CD4-positive, alpha-beta T cell treated with Interleukin-15 for 1 hour (primary cell): ENCODE measurements around the gene NSMF.

Experiments
- DNase-seq: peaks from one replicate; pipeline ENCODE4 v3.0.0-alpha.2; 2020

The NSMF gene

DNA sequence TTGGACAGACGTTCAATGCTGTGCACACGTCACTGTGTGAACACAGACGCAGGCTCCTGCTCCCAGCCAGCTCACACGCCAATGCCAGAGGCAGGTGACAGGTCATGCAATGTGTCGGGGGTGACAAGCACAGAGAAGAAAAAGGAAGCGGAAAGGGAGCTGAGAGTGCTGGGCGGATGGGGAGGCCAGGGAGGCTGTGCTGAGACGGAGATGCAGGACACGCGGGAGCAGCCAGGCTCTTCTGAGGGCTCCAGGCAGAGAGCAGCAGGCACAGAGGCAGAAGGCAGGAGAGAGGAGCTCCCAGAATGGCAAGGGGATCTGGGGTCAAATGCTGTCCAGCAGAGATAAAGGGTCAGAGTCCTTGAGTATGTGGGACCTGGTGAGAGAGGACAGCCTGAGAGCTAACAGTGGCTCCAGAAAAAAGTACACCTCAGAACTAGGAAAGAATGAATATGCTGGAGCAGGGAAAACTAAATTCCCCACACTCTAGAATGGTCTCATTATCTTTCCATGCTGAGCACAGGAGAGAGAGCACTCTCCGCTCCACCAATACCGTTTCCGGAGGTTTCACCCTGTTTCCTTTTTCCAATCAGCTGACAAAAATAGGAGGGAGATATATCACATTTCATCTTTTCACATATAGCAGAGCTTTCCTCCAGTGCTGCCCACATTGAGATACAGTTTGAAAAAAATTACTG, 32.8 kb upstream of the NSMF start:
- no peak for DNase-seq

DNA sequence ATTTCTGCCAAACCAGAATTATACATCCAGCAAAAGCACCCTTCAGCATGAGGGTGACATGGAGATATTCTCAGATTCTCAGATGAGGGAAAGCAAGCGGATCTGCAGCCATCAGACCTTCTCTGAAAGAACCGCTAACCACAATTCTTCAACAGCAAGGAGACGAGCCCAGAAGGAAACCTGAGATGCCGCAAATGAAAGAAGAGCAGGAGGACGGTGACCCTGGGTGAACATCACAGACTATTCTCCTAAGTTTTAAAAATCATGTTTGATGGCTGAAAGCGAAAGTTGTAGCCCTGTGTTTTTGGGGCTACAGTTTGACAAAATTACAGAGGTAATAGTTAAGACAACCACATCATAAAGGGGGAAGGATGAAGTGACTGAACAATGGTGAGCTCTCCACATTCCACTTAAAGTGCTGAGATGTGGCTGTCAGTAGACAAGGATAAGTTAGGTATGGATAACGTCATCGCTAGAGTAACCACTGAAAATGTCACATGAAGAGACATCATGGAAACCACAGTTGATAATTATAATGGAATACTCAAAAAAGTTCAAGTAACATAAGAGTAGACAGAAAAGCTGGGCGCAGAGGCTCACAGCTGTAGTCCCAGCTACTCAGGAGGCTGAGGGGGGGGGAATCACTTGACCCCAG, 31.5 kb upstream of the NSMF start:
- no peak for DNase-seq

DNA sequence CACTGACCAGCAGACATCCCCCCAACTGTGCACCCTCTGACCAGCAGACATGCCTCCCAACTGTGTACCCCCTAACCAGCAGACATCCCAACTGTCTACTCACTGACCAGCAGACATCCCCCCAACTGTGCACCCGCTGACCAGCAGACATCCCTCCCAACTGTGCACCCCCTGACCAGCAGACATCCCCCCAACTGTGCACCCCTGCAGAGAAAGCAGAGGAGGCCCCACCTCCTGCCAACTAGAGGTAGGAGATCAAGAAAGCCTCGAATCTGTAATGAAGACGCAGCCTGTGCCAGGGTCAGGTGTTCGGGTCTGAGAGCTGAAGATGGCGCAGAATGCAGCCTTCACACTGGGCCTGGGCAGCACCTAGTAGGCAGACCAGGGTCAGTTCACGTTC, 29.8 kb upstream of the NSMF start:
- no peak for DNase-seq

DNA sequence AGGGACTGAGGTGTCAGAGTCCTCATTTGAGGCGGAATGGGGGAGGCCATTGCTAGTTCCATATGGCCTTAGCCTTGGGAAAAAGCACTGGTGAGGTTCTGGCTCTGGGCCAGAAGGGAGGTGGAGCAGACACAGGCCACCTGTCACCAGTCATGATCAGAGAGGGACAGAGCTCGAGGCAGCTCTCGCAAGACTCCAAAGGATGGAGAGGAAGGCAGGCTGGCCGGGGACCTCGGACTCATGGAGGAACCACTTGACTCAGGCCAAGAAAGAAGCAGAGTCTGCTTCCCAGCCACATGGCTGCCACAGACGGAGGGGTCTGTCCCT, 29.2 kb upstream of the NSMF start:
- DNase-seq: no peak

DNA sequence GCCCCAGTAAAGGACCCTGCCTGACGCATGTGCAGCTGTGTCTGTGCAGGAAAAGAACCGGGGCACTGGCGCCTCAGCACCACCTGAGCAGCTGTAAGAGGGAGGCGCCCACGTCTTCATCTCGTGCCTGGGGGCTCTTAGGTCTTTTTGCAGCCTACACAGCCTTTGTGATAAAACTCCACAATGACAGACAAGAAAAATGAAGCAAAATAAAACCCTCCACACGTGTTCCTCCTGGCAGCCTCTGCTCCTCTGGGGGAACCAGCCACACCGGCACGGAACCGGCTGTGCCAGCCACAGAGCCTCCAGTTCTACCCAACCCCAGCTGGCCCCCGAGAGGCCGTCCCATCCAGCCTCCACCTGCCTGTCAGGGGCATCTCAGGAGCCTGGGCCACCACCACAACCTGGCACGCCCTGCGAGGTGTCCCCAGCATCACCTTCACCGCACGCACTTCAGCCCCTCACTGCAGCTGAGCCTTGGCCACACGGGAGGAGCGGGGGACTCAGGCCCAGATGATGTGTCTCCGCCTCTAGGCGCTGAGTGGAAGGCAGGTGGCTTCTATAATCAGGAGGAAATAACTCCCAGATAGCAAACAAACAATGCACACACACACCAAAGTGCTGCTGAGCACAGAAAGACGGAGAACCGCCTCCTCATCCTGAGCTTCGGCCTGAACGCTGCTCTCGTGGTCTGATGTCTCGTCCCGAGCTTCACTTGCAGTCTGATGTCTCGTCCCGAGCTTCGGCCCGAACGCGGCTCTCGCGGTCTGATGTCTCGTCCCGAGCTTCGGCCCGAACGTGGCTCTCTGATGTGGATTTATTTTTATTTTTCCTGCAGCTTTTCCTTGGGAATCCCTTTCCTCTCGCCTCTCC, 28.6 kb upstream of the NSMF start:
- DNase-seq: no peak

DNA sequence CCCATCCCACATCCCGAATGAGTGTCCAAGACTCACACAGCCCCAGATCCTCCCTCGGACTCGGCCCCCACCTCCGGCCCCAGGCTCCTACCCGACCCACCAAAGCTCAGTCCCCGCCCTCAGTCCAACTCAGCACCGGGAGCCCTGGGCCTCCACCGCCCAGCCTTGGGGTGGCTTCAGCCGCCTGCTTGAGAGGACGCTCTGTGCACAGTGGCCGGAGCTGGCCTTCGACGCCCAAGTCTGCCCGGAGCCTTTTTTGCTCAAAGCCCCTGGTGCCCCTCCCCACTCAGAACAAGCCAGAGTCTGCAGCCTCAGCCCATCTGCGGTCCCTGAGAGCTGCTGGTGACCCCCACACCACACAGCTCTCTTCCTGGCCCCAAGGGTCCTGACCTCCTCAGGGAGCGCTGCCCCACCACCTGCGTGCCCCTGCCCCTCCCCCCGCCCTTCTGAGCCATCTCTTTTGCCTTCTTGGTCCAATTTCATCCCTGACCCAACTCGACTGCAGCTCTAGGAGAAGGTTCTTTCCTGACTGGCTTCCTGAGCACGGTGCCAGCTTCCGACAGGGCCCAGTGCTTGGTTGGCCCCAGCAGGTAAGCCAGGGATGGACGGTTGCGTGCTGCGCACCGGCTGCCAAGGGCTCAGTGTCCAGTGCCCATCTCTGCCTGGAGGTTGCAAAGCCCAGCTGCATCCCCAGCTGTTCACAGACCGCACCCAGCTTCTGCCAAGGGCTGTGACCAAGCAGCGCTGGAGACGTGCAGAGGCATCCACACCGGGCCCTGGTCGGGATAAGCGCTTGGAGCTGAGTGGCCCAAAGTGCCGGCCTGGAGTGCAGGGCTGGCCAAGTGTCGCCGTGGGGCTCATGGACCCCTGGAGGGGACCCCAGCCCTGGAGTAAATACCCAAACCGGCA, 27.7 kb upstream of the NSMF start:
- DNase-seq: no peak

DNA sequence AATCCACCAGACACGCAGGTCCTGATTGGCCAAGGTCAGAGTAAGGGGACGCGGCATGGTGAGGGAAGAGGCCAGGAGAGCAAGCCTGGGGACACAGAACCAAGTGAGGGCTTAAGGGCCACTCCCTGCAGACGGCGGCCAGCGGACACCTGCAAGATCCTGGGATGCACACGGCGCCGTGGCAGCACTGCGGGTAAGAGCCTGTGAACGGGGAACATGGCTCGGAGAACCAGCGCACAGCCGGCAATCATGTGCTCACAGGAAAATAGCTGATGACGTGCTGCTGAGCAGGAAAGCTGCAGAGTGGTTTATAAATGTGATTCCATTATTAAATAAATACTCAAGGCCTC, 27.0 kb upstream of the NSMF start:
- no peak for DNase-seq

DNA sequence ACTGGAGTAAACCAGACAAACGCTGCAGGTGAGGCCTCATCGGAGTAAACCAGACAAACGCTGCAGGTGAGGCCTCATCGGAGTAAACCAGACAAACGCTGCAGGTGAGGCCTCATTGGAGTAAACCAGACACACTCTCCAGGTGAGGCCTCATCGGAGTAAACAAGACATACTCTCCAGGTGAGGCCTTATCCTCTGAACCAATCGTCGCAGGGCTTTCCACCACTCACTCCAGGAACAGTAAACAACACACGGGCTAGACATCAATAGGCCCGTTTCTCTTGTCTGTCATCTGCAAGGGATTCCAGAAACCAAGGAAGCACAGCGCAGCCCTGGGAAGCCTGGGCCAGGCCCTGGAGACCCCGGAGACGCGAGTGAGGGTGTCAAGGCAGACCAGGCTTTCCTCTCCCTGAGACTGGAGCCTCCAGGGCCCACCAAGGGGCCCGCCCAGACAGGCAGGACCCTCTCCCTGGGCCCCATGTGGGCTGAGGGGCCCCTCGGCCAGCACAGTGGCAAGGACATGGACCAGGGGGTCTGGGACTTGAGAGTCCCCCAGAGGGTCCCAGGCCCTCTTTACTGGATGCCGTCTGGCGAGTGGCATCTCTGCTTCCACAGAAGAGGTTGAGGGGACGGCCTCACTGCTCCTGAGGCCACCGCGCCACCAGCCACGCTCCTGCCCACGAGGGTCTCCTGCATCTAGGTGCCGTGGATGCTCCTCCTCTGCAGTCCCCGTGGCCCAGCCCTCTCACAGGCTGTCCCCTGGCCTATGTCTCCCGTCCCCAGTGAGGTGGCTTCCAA, 26.4 kb upstream of the NSMF start:
- no peak for DNase-seq

DNA sequence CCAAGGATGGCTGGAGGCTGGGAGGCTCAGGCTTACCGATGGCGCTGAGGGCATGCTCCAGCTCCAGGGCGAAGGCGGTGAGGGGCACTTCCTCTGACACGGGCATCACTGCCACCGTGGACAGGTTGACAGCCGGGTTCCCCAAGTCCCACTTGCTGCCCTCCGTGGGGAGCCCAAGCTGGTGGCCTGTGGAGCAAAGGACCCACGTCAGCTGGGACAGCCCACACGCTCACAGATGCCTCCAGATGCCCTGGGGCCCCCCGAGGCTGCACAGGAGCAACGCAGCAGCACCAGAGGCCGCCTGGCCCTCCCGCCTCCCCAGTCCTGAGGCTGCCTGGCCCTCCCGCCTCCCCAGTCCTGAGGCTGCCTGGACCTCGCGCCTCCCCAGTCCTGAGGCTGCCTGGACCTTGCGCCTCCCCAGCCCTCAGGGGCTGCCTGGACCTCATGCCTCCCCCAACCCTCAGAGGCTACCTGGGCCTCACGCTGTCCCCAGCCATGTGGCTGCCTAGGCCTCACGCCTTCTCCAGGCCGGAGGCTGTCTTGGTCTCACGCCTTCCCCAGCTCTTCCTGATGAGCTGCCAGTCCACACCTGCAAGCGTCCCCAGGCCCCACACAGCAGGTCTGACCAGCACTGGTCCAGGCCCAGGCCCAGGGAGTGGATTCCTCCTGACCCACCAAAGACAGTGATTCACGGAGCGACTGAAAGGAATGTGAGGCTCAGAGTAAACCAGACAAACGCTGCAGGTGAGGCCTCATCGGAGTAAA, 25.6 kb upstream of the NSMF start:
- DNase-seq: no peak

DNA sequence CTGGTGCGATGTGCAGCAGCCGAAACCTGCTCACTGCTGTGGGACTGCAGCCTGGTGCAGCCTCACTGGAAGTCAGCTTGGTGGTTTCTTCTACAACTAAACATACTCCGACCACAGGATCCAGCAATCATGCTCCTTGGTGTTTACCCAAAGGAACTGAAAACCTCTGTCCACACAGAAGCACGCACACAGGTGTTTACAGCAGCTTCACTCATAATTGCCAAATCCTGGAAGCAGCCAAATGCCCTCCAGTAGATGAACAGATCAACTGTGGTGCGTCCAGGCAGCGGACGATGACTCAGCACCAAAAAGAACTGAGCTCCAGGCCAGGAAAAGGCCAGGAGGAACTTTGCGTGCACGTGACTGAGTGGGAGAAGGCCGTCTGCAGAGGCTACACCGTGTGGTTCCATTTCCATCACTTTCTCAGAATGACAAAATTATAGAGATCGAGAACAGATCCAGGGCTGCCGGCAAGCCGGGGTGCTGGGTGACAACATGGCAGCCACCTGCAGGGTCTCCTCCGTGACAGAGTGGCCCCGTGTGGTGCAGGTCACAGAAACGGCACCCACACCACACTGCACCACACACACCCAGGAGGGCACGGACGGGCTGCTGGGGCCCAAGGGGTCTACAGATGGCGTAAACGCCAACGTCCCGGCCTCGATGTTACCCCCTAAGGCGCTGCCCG, 23.1 kb upstream of the NSMF start:
- DNase-seq: no peak

DNA sequence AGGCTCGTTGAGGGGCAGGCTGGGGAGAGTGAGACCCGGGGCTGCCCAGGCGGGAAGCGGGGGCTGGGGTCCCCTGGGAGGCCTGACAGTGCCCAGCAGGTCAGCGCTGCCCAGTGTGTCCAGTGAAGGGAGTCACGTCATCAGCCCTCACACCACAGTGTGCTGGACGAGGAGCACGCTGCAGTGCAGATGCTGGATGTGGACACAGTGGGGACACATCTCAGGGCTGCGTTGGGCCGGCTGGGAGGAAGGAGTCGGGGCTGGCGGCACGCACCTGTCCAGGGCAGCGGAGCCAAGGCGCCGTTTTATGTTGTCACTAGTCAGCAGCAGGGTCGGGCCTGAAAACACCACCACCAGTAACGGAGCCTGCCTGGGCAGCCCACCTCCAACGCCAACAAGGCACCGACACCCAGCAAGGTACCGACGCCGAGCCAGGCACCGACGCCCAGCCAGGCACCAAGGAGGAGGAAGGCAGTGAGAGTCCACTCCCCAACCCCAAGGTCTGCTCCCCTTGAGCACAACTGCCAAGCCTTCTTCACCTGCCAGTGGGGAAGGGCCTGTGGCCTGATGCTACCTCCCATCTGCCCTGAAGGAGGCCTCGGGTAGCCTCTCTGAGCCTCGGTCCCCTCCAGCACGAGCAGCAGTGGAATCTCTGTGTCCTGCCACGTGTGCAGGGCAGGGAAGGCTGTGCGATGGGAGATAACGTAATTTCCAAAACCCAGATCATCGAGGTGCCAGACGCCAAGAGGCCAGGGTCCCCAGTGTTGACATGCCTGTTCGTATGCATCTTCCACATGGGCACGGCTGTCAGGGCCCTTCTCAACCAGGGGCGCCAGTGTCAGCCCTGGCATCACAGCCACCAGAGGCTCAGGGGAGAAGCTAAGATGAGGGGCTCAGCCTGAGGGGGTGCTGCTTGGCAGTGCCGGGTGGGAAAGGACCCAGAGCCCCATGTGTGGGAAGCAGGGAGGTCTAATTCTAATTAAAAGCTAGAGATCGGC, 21.9 kb upstream of the NSMF start:
- no peak for DNase-seq

DNA sequence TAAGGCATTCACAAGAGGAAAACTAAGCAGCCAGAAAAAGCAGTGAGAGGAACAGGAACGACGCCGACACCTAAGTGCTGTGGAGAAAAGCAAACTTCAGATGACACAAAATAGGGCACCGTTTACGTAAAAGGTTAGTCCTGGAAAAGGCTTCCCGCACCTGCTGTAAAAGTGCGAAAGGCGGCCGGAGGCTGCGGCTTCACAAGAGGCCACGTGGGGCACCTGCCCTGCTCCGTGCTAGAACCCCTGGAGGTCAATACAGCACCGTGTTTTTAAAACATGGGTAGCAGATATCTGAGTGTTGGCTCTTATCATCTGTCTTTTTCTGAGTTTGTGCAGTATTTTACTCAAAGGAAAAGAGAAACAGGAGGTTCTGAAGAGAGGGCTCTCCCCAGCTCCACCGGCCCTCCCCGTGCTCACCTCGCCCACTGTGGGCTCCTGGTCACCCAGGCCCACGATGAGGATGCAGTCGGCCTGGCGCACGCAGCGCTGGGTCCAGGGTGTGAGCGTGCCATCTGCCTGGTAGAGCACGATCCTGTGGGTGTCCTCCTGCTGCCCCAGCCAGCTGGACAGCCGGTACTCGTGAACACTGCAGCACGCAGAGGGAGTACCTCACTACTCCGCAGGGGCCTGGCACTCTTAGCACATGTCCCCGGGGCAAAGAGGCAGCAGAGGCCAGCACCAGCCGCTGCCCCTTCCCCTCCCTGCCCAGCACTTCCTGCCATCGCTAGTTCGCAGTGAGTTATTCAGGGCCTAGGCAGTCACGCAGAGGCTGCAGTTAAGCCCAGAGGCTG, 21.0 kb upstream of the NSMF start:
- DNase-seq: no peak

DNA sequence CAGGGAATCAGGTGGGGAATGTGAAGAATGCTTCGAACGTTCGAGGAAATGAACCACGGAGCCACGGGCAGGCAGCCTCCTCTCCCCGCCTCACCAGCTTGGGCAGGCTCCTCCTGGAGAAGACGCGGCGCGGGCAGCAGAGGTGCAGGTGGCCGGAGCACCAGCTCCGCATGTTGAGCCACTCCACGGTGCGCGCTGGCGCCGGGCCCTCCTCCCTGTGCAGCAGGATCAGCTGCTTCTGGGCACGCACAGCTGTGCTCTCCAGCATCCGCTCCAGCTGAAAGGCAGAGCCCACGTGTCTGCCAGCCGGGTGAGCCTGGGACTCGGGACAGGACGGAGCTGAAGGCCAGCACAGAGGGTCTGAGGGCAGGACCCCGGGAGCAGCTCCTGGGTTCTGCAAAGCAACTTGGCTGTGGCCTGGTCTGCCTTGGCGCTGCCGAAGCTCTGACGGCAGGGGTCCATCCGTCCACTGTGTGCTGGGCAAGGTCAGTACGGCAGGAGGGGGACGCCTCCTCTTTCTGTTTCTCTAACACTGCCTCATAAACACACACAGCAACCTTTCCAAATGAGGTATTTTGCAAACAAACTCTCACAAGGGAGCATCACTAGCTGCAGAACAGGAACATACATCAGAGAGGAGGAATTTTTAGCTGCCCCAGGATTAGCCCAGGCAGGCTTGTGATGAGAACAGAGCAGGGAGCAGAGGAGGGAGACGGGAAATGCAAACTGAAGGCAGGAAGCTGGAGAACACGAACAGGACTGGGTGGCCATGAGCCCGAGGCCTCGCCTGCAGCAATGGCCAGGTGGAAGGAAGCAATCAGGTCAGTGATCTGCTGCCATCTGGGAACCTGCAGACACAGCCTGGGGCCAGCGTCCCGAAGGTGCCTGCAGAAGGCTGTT, 20.1 kb upstream of the NSMF start:
- DNase-seq: no peak

DNA sequence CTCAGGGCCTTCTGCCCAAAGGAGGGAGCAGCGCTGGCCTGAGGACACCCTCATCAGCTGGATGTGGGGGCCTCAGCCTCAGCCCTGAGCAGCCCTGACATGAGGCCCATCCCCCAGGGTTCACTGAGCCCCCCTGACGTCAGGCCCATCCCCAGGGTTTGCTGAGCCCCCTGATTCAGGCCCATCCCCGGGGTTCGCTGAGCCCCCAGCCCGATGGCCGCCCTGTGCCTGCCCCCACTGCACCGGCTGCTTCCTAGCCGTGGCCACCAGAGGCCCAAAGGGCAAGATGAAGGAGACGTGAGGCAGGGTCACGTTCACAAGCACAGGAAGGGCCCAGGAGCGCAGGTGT, 19.5 kb upstream of the NSMF start:
- DNase-seq: no peak

DNA sequence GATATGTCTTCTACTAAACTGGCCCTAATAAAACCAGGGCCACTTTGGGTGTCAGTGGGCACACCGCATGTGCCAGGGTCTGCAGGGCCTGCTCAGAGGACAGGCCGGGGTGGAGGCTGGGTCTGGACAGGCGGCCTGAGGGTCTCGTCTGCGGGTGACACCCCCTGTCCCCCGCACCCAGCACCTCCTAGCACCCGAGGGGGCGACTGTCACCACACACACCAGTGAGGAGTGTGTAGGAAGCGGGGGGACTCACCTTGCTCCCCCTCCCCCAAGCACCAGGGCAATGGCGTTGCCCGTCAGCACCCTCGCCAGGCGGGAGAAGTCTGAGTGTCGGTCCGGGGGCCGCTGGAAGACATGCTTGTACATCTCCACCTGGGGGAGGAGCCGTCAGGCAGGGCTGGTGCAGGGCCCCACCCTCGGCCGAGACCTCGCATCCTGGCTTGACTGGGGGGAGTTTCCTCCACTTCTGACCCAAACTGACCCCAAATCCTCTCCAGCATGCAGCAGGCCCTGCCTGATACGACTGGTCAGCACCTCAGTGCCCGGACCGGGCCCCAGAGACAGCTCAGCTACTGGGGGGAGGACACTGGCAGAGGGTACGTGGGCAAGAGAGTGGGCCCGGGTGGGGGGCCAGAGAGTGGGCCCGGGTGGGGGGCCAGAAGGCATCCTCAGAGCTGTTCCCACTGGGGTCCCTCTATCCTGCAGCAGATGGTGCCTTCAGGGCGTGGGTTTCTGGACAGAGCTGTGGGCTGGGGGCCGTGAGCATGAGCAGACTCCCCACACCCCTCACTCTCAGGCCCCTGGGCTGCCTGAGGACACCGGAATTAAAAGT, 18.9 kb upstream of the NSMF start:
- DNase-seq: no peak

DNA sequence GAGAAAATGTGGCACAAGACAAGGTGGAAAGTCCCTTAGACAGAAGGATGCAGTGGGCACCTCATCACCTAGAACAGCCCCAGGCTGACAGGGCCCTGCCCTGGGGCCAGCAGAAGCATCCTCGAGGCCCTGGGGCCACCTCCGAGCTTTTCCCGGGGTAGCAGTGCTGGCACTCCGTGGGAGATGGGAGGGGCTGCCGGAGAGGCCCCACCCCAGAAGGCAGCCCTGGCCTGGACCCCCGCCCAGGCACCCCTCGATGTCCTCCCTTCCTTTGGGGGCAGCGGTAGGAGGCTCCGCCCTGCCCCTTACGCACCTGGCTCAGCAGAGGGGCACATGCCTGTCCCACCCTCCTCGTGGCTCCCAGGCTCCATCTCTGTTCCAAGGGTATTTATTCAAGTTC, 17.7 kb upstream of the NSMF start:
- no peak for DNase-seq

DNA sequence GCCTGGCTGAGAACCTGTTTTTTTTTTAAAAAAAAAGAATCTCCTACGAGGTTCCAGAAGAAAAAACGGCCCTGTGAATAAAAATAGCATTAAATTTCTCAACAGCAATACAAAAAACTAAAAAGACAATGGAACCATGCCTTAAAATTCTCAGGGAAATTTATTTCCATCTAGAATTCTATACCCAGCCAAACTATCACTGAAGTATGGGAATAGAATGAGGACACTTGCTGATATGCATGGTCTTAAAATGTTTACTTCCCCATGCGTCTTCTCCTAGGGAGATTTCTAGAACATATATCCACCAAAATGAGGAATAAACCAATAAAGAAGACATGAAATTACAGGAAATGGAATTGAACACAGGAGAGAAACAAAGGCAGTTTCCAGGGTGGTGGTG, 16.5 kb upstream of the NSMF start:
- no peak for DNase-seq
